Osteoblast (primary cell): ENCODE results near the gene CAPN7. TPM values are rescaled to one million over a fixed set of nuclear protein-coding genes. Genes with fewer than 3 reads are reported as not detected.

Experiments used
- DNase-seq: peaks from one replicate; pipeline ENCODE4 v3.0.0; 2011; ENCODE audit warnings: low spot score, mixed read lengths; ENCODE audit not compliant: insufficient read length; ENCODE audit errors: missing footprints
- H2AFZ ChIP-seq: 2 replicates; pipeline ENCODE4 v1.6.0; 2011; ENCODE audit warnings: mild to moderate bottlenecking, low read length
- H3K27ac ChIP-seq: 2 replicates; pipeline ENCODE4 v1.5.1; 2011; ENCODE audit warnings: mild to moderate bottlenecking, low read depth, low read length, moderate library complexity
- H3K27me3 ChIP-seq: 2 replicates; pipeline ENCODE4 v1.6.0; 2012; ENCODE audit warnings: mild to moderate bottlenecking, control low read depth, inconsistent platforms, low read length, moderate library complexity; ENCODE audit not compliant: insufficient read depth
- H3K36me3 ChIP-seq: 2 replicates; pipeline ENCODE4 v1.5.1; 2011; ENCODE audit warnings: mild to moderate bottlenecking, low read length, control low read depth, moderate library complexity; ENCODE audit not compliant: insufficient read depth
- H3K4me1 ChIP-seq: 2 replicates; pipeline ENCODE4 v1.5.1; 2011; ENCODE audit warnings: mild to moderate bottlenecking, low read length, control low read depth, moderate library complexity; ENCODE audit not compliant: insufficient read depth
- H3K4me2 ChIP-seq: 2 replicates; pipeline ENCODE4 v1.6.0; 2011; ENCODE audit warnings: mild to moderate bottlenecking, low read length; ENCODE audit not compliant: insufficient read depth
- H3K4me3 ChIP-seq: fragments of 200-600 bp; sonication (generic); 3 replicates; pipeline ENCODE4 v1.5.1; 2012; ENCODE audit warnings: mild to moderate bottlenecking, low read length, inconsistent platforms; ENCODE audit not compliant: insufficient read depth
- H3K79me2 ChIP-seq: 2 replicates; pipeline ENCODE4 v1.6.0; 2012; ENCODE audit warnings: mild to moderate bottlenecking, low read length, control low read depth, inconsistent platforms; ENCODE audit not compliant: insufficient read depth
- H3K9me3 ChIP-seq: 2 replicates; pipeline ENCODE4 v1.5.1; 2011; ENCODE audit warnings: low read depth, low read length, control low read depth
- H4K20me1 ChIP-seq: 2 replicates; pipeline ENCODE4 v1.6.0; 2012; ENCODE audit warnings: mild to moderate bottlenecking, low read length, control low read depth; ENCODE audit not compliant: insufficient read depth
- total RNA-seq: library from RNA; depleted of rRNA; stranded (reverse); fragments of >200 nt; gene quantifications from 2 replicates; pipeline ENCODE4 v1.2.3, GENCODE V29; 2012
- TF ChIP-seq, protein P1 (sequence below): IDR thresholded peaks from 2 replicates; pipeline ENCODE4 v1.5.1; 2011; ENCODE audit warnings: mild to moderate bottlenecking, low read depth, low read length, moderate library complexity; ENCODE audit errors: extremely low read depth

CAPN7 gene
- total RNA-seq, 1 donor, result 45.2 TPM

DNA sequence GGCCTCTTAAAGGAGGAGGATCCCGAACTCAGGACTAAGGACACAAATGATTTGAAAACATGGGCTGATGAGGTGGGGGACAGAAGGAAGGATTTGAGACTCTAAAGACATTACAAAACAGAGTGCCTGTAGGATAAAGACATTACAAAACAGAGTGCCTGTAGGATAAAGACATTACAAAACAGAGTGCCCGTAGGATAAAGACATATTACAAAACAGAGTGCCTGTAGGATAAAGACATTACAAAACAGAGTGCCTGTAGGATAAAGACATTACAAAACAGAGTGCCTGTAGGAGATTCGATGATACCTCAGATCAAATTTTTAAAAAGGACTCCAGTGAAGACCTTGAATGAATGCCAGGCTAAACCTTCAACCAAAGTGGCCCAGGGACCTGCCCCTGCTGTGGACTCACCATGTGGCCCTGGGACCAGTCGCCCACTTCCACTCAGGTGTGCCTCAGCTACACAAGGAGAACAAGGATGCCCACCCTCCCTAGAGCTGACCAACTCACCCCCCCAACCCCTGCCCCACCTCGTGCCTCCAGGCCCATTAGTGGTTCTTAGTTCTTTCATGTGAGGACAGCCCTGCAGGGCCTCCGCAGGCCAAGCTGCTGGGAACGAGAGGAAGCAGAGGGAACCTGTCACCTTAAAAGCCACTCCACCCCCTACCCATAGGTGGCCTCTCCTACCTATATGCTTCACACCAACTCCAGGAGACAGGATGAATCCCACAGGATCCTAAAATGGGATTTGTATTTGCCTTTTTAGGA lies 66.6 kb downstream of the CAPN7 start:
- H3K4me1 ChIP-seq, result peaks cover 45% of the 10 kb centered on the region
- H3K36me3 ChIP-seq, result no peaks in the 10 kb centered on the region
- no peak overlapping the region for H3K4me3 ChIP-seq
- no peak for DNase-seq
- peaks cover 51% of the 10 kb centered on the region for H3K79me2 ChIP-seq
- no peaks in the 10 kb centered on the region for H3K9me3 ChIP-seq
- TF ChIP-seq, protein P1, sequence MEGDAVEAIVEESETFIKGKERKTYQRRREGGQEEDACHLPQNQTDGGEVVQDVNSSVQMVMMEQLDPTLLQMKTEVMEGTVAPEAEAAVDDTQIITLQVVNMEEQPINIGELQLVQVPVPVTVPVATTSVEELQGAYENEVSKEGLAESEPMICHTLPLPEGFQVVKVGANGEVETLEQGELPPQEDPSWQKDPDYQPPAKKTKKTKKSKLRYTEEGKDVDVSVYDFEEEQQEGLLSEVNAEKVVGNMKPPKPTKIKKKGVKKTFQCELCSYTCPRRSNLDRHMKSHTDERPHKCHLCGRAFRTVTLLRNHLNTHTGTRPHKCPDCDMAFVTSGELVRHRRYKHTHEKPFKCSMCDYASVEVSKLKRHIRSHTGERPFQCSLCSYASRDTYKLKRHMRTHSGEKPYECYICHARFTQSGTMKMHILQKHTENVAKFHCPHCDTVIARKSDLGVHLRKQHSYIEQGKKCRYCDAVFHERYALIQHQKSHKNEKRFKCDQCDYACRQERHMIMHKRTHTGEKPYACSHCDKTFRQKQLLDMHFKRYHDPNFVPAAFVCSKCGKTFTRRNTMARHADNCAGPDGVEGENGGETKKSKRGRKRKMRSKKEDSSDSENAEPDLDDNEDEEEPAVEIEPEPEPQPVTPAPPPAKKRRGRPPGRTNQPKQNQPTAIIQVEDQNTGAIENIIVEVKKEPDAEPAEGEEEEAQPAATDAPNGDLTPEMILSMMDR, result no peak
- H2AFZ ChIP-seq, result no peak overlapping the region
- H3K4me2 ChIP-seq, result no peak overlapping the region
- H3K27me3 ChIP-seq, result no peaks in the 10 kb centered on the region
- peaks cover 14% of the 10 kb centered on the region for H4K20me1 ChIP-seq
- H3K27ac ChIP-seq, result no peak overlapping the region

DNA sequence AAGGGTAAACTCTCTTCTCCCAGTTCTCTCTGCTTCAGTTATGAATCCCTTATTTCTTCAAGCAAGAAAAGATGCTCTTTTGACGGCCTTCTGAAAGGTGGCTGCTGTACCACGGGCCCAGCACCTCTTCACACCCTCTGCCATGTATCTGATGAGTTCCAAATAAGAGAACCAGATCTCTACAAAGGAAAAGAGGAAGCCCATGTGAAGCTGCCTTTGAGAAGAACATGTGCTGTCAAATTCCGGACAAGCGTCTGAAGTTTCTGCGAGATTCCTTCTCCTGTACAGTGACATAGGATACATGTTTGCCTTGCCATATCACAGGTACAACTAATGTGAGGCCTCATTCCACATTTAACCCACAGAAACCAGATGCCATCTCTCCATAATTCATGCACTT lies 67.2 kb downstream of the CAPN7 start:
- Histone ChIP-seq H3K9me3 (no peaks in the 10 kb centered on the region), H3K4me1 (peaks cover 45% of the 10 kb centered on the region), H2AFZ (no peak overlapping the region), H4K20me1 (peaks cover 11% of the 10 kb centered on the region), H3K27me3 (no peaks in the 10 kb centered on the region), H3K27ac (no peak overlapping the region), H3K4me3 (no peak overlapping the region), H3K79me2 (peaks cover 56% of the 10 kb centered on the region), H3K4me2 (no peak overlapping the region), H3K36me3 (no peaks in the 10 kb centered on the region)
- DNase-seq, result no peak
- TF ChIP-seq, protein P1, result no peak

DNA sequence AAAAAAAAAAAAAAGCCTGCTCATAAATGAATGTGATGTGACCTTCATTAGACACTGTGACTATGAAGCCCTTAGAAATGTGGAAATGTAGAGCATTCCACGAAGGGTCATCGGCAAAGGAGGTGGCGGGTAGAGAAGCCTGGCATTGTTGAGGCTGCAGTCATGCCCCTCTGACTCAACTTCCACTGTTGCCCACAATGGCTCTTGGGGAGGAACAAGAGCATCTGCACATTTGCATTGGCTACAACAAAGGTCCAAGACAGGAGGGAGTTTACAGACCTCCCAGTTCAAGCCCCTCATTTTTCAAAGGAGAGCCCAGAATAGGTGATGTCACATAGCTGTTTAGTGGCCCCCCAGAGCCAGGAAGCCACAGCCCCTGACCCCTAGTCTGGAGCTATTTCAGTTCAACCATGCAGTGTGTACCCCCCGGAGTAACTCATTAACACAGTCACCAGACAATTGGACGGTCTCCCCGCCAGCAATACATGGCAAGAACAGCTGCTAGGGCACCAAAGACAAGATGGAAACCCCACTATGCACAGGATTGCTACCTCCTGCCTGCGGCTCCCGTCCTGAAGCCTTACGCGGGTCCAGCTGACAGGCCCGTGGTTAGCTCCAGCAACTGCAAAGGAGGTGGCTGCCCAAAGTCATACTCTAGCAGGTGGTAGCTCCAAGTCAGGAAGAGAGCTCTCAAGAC lies 70.1 kb downstream of the CAPN7 start:
- Histone ChIP-seq H2AFZ (no peak overlapping the region), H3K4me2 (no peak overlapping the region), H3K9me3 (no peaks in the 10 kb centered on the region), H3K79me2 (peaks cover 79% of the 10 kb centered on the region), H3K27me3 (no peaks in the 10 kb centered on the region), H3K36me3 (no peaks in the 10 kb centered on the region), H3K4me3 (no peak overlapping the region), H3K27ac (peak overlapping the region; percentile 64), H4K20me1 (peaks cover 25% of the 10 kb centered on the region), H3K4me1 (peaks cover 22% of the 10 kb centered on the region)
- DNase-seq, result peak; percentile 83
- TF ChIP-seq, protein P1, result no peak

DNA sequence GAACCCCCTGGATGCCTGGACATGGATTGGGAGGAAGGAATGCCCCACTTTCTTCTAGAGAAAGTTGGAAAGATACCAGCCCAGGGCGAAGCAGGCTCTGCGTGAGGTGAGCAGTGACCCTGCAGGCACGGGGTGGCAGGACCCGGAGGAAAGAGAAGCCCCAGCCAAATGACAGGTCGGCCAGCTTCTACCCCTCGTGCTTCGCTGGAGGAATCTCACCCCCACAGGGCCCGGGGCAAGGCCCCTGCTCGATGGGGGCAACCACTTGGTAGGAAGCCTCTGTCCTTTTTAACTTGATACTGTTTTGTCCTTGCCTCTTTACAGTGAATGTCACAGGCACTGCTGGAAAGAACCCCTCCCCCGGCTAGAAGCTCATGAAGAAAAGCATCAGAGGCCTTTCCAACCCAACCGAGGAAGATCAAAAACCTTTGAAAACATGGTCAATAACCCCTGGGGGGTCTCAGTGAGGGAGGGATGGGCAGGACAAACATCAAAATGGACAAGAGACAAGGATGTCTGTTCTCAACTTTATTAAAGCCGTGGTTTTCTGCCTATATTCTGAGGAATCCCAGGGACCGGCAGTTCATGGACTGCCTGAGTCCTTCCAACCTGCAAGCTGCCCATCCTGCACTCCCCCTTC lies 71.9 kb downstream of the CAPN7 start:
- Histone ChIP-seq H3K27ac (no peak overlapping the region), H3K36me3 (no peaks in the 10 kb centered on the region), H3K4me1 (peaks cover 20% of the 10 kb centered on the region), H3K4me3 (no peak overlapping the region), H3K9me3 (no peaks in the 10 kb centered on the region), H4K20me1 (peaks cover 35% of the 10 kb centered on the region), H3K79me2 (peaks cover 82% of the 10 kb centered on the region), H2AFZ (no peak overlapping the region), H3K4me2 (no peak overlapping the region), H3K27me3 (no peaks in the 10 kb centered on the region)
- TF ChIP-seq, protein P1, result no peak
- peak; percentile 65 for DNase-seq
